LNCAP (cell line): Measurements from ENCODE around the gene LDLRAD1.

Experiments used
- CTCF ChIP-seq: fragments of 450-650 bp; IDR thresholded peaks from 2 replicates; pipeline ENCODE4 v1.5.1; 2017; ENCODE audit warnings: mild to moderate bottlenecking

The LDLRAD1 gene

GRCh38 chr1:53975861-53976260 is 42.1 kb downstream of the LDLRAD1 start:
- TF ChIP-seq CTCF = no peak

GRCh38 chr1:53971718-53972117 is 46.3 kb downstream of the LDLRAD1 start:
- TF ChIP-seq CTCF = no peak

- no peak for TF ChIP-seq CTCF
Measured at GRCh38 chr1:53968125-53968513, 49.9 kb downstream of the LDLRAD1 start.

GRCh38 chr1:53967409-53968124 is 50.4 kb downstream of the LDLRAD1 start:
- TF ChIP-seq CTCF = no peak

GRCh38 chr1:53966794-53967193 is 51.2 kb downstream of the LDLRAD1 start:
- no peak for TF ChIP-seq CTCF

- no peak for TF ChIP-seq CTCF
Measured at GRCh38 chr1:53964109-53964508, 53.9 kb downstream of the LDLRAD1 start.

GRCh38 chr1:53963460-53963859 is 54.5 kb downstream of the LDLRAD1 start:
- no peak for TF ChIP-seq CTCF

GRCh38 chr1:53962395-53962794 is 55.6 kb downstream of the LDLRAD1 start:
- no peak for TF ChIP-seq CTCF
